B cell (primary cell): ENCODE data around the gene PCDHGB6.

Experiments
- EZH2 ChIP-seq: IDR thresholded peaks from 2 replicates; pipeline ENCODE4 v1.6.1; 2012; ENCODE audit warnings: borderline replicate concordance, low read depth, mild to moderate bottlenecking, moderate library complexity, low read length; ENCODE audit not compliant: insufficient read depth, poor library complexity, severe bottlenecking
- TF ChIP-seq, protein P1 (sequence below): fragments of 200-600 bp; IDR thresholded peaks from one replicate; pipeline ENCODE4 v1.8.0; 2022; ENCODE audit warnings: antibody characterized with exemption, mild to moderate bottlenecking

- TF ChIP-seq, protein P1, sequence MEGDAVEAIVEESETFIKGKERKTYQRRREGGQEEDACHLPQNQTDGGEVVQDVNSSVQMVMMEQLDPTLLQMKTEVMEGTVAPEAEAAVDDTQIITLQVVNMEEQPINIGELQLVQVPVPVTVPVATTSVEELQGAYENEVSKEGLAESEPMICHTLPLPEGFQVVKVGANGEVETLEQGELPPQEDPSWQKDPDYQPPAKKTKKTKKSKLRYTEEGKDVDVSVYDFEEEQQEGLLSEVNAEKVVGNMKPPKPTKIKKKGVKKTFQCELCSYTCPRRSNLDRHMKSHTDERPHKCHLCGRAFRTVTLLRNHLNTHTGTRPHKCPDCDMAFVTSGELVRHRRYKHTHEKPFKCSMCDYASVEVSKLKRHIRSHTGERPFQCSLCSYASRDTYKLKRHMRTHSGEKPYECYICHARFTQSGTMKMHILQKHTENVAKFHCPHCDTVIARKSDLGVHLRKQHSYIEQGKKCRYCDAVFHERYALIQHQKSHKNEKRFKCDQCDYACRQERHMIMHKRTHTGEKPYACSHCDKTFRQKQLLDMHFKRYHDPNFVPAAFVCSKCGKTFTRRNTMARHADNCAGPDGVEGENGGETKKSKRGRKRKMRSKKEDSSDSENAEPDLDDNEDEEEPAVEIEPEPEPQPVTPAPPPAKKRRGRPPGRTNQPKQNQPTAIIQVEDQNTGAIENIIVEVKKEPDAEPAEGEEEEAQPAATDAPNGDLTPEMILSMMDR, result no peak
- no peak for TF ChIP-seq EZH2
Measured at GRCh38 chr5:141403387-141403786, 4.4 kb upstream of the PCDHGB6 start.
